Liver (tissue), 9 donors: ENCODE measurements around the gene PTPRN2. TPM values are rescaled to one million over a fixed set of nuclear protein-coding genes. Genes with fewer than 3 reads are reported as not detected.

ENCODE experiments used
- DNase-seq: peaks from one replicate; pipeline ENCODE4 v3.0.0-alpha.2; 2017; ENCODE audit warnings: low spot score
- H3K27ac ChIP-seq, 2 donors: one replicate each; pipeline ENCODE4 v1.7.0; 2013; ENCODE audit warnings: inconsistent platforms in 2 of 2, low read length in 2 of 2, control low read depth in 1 of 2, low read depth in 1 of 2, mild to moderate bottlenecking in 1 of 2
- H3K27me3 ChIP-seq, 4 donors: one replicate each; pipeline versions ENCODE4 v1.6.1 to v1.7.0; 2013; ENCODE audit warnings: low read length in 3 of 4, inconsistent platforms in 1 of 4, mild to moderate bottlenecking in 1 of 4, moderate library complexity in 1 of 4; ENCODE audit not compliant: control insufficient read depth in 4 of 4, insufficient read depth in 4 of 4
- H3K36me3 ChIP-seq, 4 donors: one replicate each; pipeline versions ENCODE4 v1.6.1 to v1.7.0; 2013; ENCODE audit warnings: low read length in 3 of 4, mild to moderate bottlenecking in 3 of 4, low read depth in 1 of 4, moderate library complexity in 1 of 4; ENCODE audit not compliant: control insufficient read depth in 4 of 4, insufficient read depth in 3 of 4
- H3K4me1 ChIP-seq, 4 donors: one replicate each; pipeline versions ENCODE4 v1.6.1 to v1.7.0; 2013; ENCODE audit warnings: low read length in 3 of 4, mild to moderate bottlenecking in 3 of 4, moderate library complexity in 1 of 4; ENCODE audit not compliant: control insufficient read depth in 4 of 4, insufficient read depth in 4 of 4
- H3K4me3 ChIP-seq, 3 donors: one replicate each; pipeline versions ENCODE4 v1.6.1 to v1.7.0; 2013; ENCODE audit warnings: low read length in 3 of 3, control low read depth in 1 of 3, low read depth in 1 of 3, mild to moderate bottlenecking in 1 of 3
- H3K9ac ChIP-seq, 2 donors: one replicate each; pipeline ENCODE4 v1.7.0; 2013; ENCODE audit warnings: low read length in 2 of 2, mild to moderate bottlenecking in 2 of 2, moderate library complexity in 2 of 2, control low read depth in 1 of 2, low read depth in 1 of 2
- H3K9me3 ChIP-seq, 4 donors: one replicate each; pipeline versions ENCODE4 v1.6.1 to v1.7.0; 2013; ENCODE audit warnings: low read length in 3 of 4; ENCODE audit not compliant: control insufficient read depth in 4 of 4
- CTCF ChIP-seq: fragments of 150-350 bp; IDR thresholded peaks from 2 replicates; pipeline ENCODE4 v1.5.1; 2017; ENCODE audit warnings: improper control_type of control experiment, low read depth, low read length; ENCODE audit not compliant: missing input control
- EGR1 ChIP-seq, 2 donors: IDR thresholded peaks; 2 replicates each; pipeline ENCODE4 v1.6.1; 2016 to 2018; ENCODE audit warnings: antibody characterized with exemption in 2 of 2, low read depth in 2 of 2
- FOXA1 ChIP-seq: IDR thresholded peaks from 2 replicates; pipeline ENCODE4 v1.6.1; 2016; ENCODE audit warnings: antibody characterized with exemption
- GABPA ChIP-seq, 2 donors: IDR thresholded peaks in 1 of 2; conservative IDR thresholded peaks in 1 of 2; 2 replicates each; pipeline ENCODE4 v1.6.1; 2016; ENCODE audit warnings: antibody characterized with exemption in 2 of 2, mild to moderate bottlenecking in 1 of 2, moderate library complexity in 1 of 2
- HNF4A ChIP-seq, 2 donors: conservative IDR thresholded peaks; 2 replicates each; pipeline ENCODE4 v1.6.1; 2016; ENCODE audit warnings: antibody characterized with exemption in 2 of 2, mild to moderate bottlenecking in 2 of 2
- HNF4G ChIP-seq: IDR thresholded peaks from 2 replicates; pipeline ENCODE4 v1.6.1; 2016; ENCODE audit warnings: antibody characterized with exemption
- NR2F2 ChIP-seq: IDR thresholded peaks from 2 replicates; pipeline ENCODE4 v1.6.1; 2016; ENCODE audit warnings: antibody characterized with exemption
- RAD21 ChIP-seq, 2 donors: IDR thresholded peaks; 2 replicates each; pipeline ENCODE4 v1.6.1; 2016; ENCODE audit warnings: antibody characterized with exemption in 2 of 2, mild to moderate bottlenecking in 2 of 2
- RXRA ChIP-seq, 2 donors: IDR thresholded peaks; 2 replicates each; pipeline ENCODE4 v1.6.1; 2017 to 2018; ENCODE audit warnings: antibody characterized with exemption in 2 of 2, mild to moderate bottlenecking in 1 of 2
- TAF1 ChIP-seq: conservative IDR thresholded peaks from 2 replicates; pipeline ENCODE4 v1.6.1; 2016; ENCODE audit warnings: antibody characterized with exemption, mild to moderate bottlenecking
- YY1 ChIP-seq: IDR thresholded peaks from 2 replicates; pipeline ENCODE4 v1.6.1; 2016; ENCODE audit warnings: antibody characterized with exemption, mild to moderate bottlenecking
- WGBS: extraction: QIAGEN DNeasy Blood & Tissue Kit; methylation state at CpG from one replicate; pipeline ENCODE4 v1.1.7; 2013; 5-methylcytosine and 5-hydroxymethylcytosine counted together
- polyA plus RNA-seq, 2 donors: library from polyadenylated mRNA; stranded (reverse) in 1 of 2; unstranded in 1 of 2; fragments of 200-250 nt in 1 of 2; fragments of >200 nt in 1 of 2; fragmentation: Nextera tagmentation in 1 of 2; extraction: Ambion mirVana in 1 of 2; gene quantifications; one replicate each; pipeline versions ENCODE4 v1.2.1 to v1.2.3, GENCODE V29; 2013 to 2015
- total RNA-seq, 2 donors: library from RNA; depleted of rRNA; stranded (reverse); fragments of >200 nt; gene quantifications; one replicate each; pipeline ENCODE4 v1.2.3, GENCODE V29; 2014
- TF ChIP-seq, protein P1 (sequence below): IDR thresholded peaks from 2 replicates; pipeline ENCODE4 v1.6.1; 2016; ENCODE audit warnings: antibody characterized with exemption
- TF ChIP-seq, protein P2 (sequence below): IDR thresholded peaks from 2 replicates; pipeline ENCODE4 v1.6.1; 2016; ENCODE audit warnings: antibody characterized with exemption
- TF ChIP-seq, protein P3 (sequence below): IDR thresholded peaks from 2 replicates; pipeline ENCODE4 v1.6.1; 2016; ENCODE audit warnings: antibody characterized with exemption
- TF ChIP-seq, protein P4 (sequence below): IDR thresholded peaks from 2 replicates; pipeline ENCODE4 v1.6.1; 2016; ENCODE audit warnings: antibody characterized with exemption, mild to moderate bottlenecking
- donor health status: healthy.
- donor health status: healthy.
- donor health status: healthy.
- donor health status: healthy.
- donor health status: healthy.

Gene PTPRN2
- total and polyA plus RNA-seq, 4 donors = 0.75 to 1.9 (median 1.1) TPM

- Histone ChIP-seq H3K36me3 (no peaks in the 10 kb centered on the region), H3K27me3 (no peaks in the 10 kb centered on the region), H3K9me3 (no peaks in the 10 kb centered on the region), H3K4me1 (peaks cover 0 to 4% (median 0%) of the 10 kb centered on the region in 4 donors), H3K9ac (no peak overlapping the region), H3K4me3 (no peak overlapping the region), H3K27ac (no peak overlapping the region)
- WGBS = 57% methylated on average over 21 of the region's 21 CpGs
- DNase-seq = no peak
- TF ChIP-seq RXRA (IDR thresholded peaks at IDR 0.05) (no peak), TAF1 (no peak), HNF4G (no peak), HNF4A (conservative IDR thresholded peaks at IDR 0.05) (no peak), RAD21 (IDR thresholded peaks at IDR 0.05) (no peak), EGR1 (IDR thresholded peaks at IDR 0.05; ENCODE audit: low read depth in 2 of 2) (no peak), FOXA1 (no peak), CTCF (no peak), GABPA (IDR thresholded peaks at IDR 0.05 in 1 of 2, conservative IDR thresholded peaks at IDR 0.05 in 1 of 2) (no peak), YY1 (no peak), NR2F2 (no peak)
- TF ChIP-seq, protein P1, sequence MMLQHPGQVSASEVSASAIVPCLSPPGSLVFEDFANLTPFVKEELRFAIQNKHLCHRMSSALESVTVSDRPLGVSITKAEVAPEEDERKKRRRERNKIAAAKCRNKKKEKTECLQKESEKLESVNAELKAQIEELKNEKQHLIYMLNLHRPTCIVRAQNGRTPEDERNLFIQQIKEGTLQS = no peak
- TF ChIP-seq, protein P2, sequence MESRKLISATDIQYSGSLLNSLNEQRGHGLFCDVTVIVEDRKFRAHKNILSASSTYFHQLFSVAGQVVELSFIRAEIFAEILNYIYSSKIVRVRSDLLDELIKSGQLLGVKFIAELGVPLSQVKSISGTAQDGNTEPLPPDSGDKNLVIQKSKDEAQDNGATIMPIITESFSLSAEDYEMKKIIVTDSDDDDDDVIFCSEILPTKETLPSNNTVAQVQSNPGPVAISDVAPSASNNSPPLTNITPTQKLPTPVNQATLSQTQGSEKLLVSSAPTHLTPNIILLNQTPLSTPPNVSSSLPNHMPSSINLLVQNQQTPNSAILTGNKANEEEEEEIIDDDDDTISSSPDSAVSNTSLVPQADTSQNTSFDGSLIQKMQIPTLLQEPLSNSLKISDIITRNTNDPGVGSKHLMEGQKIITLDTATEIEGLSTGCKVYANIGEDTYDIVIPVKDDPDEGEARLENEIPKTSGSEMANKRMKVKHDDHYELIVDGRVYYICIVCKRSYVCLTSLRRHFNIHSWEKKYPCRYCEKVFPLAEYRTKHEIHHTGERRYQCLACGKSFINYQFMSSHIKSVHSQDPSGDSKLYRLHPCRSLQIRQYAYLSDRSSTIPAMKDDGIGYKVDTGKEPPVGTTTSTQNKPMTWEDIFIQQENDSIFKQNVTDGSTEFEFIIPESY = no peak
- TF ChIP-seq, protein P3, sequence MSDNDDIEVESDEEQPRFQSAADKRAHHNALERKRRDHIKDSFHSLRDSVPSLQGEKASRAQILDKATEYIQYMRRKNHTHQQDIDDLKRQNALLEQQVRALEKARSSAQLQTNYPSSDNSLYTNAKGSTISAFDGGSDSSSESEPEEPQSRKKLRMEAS = no peak
- TF ChIP-seq, protein P4, sequence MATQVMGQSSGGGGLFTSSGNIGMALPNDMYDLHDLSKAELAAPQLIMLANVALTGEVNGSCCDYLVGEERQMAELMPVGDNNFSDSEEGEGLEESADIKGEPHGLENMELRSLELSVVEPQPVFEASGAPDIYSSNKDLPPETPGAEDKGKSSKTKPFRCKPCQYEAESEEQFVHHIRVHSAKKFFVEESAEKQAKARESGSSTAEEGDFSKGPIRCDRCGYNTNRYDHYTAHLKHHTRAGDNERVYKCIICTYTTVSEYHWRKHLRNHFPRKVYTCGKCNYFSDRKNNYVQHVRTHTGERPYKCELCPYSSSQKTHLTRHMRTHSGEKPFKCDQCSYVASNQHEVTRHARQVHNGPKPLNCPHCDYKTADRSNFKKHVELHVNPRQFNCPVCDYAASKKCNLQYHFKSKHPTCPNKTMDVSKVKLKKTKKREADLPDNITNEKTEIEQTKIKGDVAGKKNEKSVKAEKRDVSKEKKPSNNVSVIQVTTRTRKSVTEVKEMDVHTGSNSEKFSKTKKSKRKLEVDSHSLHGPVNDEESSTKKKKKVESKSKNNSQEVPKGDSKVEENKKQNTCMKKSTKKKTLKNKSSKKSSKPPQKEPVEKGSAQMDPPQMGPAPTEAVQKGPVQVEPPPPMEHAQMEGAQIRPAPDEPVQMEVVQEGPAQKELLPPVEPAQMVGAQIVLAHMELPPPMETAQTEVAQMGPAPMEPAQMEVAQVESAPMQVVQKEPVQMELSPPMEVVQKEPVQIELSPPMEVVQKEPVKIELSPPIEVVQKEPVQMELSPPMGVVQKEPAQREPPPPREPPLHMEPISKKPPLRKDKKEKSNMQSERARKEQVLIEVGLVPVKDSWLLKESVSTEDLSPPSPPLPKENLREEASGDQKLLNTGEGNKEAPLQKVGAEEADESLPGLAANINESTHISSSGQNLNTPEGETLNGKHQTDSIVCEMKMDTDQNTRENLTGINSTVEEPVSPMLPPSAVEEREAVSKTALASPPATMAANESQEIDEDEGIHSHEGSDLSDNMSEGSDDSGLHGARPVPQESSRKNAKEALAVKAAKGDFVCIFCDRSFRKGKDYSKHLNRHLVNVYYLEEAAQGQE = no peak
Measured at GRCh38 chr7:158015403-158016179, 572.0 kb downstream of the PTPRN2 start.
